H1 (cell line): ENCODE results near the gene TGFA. TPM values are rescaled to one million over a fixed set of nuclear protein-coding genes. Genes with fewer than 3 reads are reported as not detected.

Source experiments
- CTCF ChIA-PET: fragments of 300-600 bp; sonication (Branson Sonifier 250); formaldehyde crosslinking; loops from one replicate; lab custom pipeline; 2021; ENCODE audit not compliant: partially characterized antibody; lab: Charles Lee
- POLR2A ChIA-PET: fragments of 300-600 bp; sonication (Branson Sonifier 250); formaldehyde crosslinking; loops from one replicate; lab custom pipeline; 2021; ENCODE audit warnings: inconsistent platforms; ENCODE audit not compliant: partially characterized antibody; lab: Charles Lee
- DNase-seq, 2 experiments: peaks; one replicate each; pipeline versions ENCODE4 v3.0.0 to v3.0.0-alpha.2; 2010 to 2022; ENCODE audit warnings: low spot score in 2 of 2, low read depth in 1 of 2, mixed read lengths in 1 of 2
- FAIRE-seq: peaks from 2 replicates; lab custom pipeline; 2011; peaks lifted over from hg19 to GRCh38; lab: Jason Lieb, UNC
- H2AFZ ChIP-seq: 2 replicates; pipeline ENCODE4 v1.8.1; 2012; ENCODE audit warnings: low read length, inconsistent platforms
- H2AK5ac ChIP-seq: 2 replicates; pipeline ENCODE4 v1.6.1; 2013; ENCODE audit warnings: low read depth, low read length
- H2BK120ac ChIP-seq: replicated peaks from 2 replicates; pipeline ENCODE3; 2013; ENCODE audit warnings: low read depth, low read length, inconsistent platforms
- H2BK12ac ChIP-seq: 2 replicates; pipeline ENCODE4 v1.6.1; 2013; ENCODE audit warnings: low read depth, low read length
- H2BK15ac ChIP-seq: 2 replicates; pipeline ENCODE4 v1.6.1; 2013; ENCODE audit warnings: low read length
- H2BK20ac ChIP-seq: 2 replicates; pipeline ENCODE4 v1.6.1; 2013; ENCODE audit warnings: low read length
- H2BK5ac ChIP-seq: 2 replicates; pipeline ENCODE4 v1.6.1; 2013; ENCODE audit warnings: low read depth, low read length
- H3K14ac ChIP-seq: 2 replicates; pipeline ENCODE4 v1.6.1; 2013; ENCODE audit warnings: inconsistent platforms; ENCODE audit not compliant: insufficient read length
- H3K18ac ChIP-seq: 2 replicates; pipeline ENCODE4 v1.6.1; 2013; ENCODE audit warnings: low read length; ENCODE audit errors: extremely low read depth
- H3K23ac ChIP-seq: 2 replicates; pipeline ENCODE4 v1.6.1; 2013; ENCODE audit warnings: inconsistent platforms; ENCODE audit not compliant: insufficient read length
- H3K23me2 ChIP-seq: 2 replicates; pipeline ENCODE4 v1.6.1; 2013; ENCODE audit warnings: low read depth, low read length
- H3K27ac ChIP-seq: 2 replicates; pipeline ENCODE4 v1.6.1; 2011; ENCODE audit warnings: low read depth, low read length, inconsistent platforms
- H3K27me3 ChIP-seq, 4 experiments: replicated peaks in 1 of 4; 1 replicate in 1 of 4; 2 replicates in 3 of 4; pipeline versions ENCODE4 v1.6.1 to v1.8.1; 2011 to 2013; ENCODE audit warnings: low read length in 3 of 4, mild to moderate bottlenecking in 3 of 4, inconsistent platforms in 2 of 4, mixed read lengths in 2 of 4, moderate library complexity in 1 of 4; ENCODE audit not compliant: control insufficient read depth in 3 of 4, insufficient read depth in 3 of 4; ENCODE audit errors: extremely low read depth in 1 of 4
- H3K36me3 ChIP-seq, 4 experiments: 2 replicates each; pipeline versions ENCODE4 v1.6.1 to v1.8.1; 2011 to 2013; ENCODE audit warnings: mild to moderate bottlenecking in 4 of 4, low read length in 3 of 4, moderate library complexity in 2 of 4, control low read depth in 1 of 4, inconsistent platforms in 1 of 4; ENCODE audit not compliant: insufficient read depth in 4 of 4, control insufficient read depth in 2 of 4
- H3K4ac ChIP-seq: replicated peaks from 2 replicates; pipeline ENCODE3; 2013; ENCODE audit warnings: low read length, low read depth, mixed read lengths, inconsistent platforms; ENCODE audit not compliant: insufficient read length
- H3K4me1 ChIP-seq, 4 experiments: replicated peaks in 1 of 4; 1 replicate in 1 of 4; 2 replicates in 3 of 4; pipeline versions ENCODE4 v1.6.1 to v1.8.1; 2011 to 2013; ENCODE audit warnings: low read length in 3 of 4, inconsistent platforms in 2 of 4, mixed read lengths in 1 of 4; ENCODE audit not compliant: insufficient read depth in 4 of 4, control insufficient read depth in 3 of 4
- H3K4me2 ChIP-seq, 2 experiments: 2 replicates each; pipeline versions ENCODE4 v1.6.1 to v1.8.1; 2011 to 2013; ENCODE audit warnings: low read depth in 2 of 2, low read length in 2 of 2, control low read depth in 1 of 2, inconsistent platforms in 1 of 2, mild to moderate bottlenecking in 1 of 2; ENCODE audit not compliant: insufficient read depth in 1 of 2
- H3K4me3 ChIP-seq, 4 experiments: fragments of 200-600, 300-600 bp in 1 of 4; sonication (generic), shearing (Covaris generic), sonication (Bioruptor Twin) in 1 of 4; 2 replicates each; pipeline versions ENCODE4 v1.5.1 to v1.8.1; 2011 to 2016; ENCODE audit warnings: low read length in 4 of 4, low read depth in 3 of 4, control low read depth in 2 of 4, inconsistent platforms in 2 of 4, mild to moderate bottlenecking in 2 of 4, mixed read lengths in 1 of 4, moderate library complexity in 1 of 4; ENCODE audit not compliant: insufficient read depth in 2 of 4; ENCODE audit errors: extremely low read depth in 1 of 4
- H3K56ac ChIP-seq: replicated peaks from 2 replicates; pipeline ENCODE3; 2013; ENCODE audit warnings: low read depth, mild to moderate bottlenecking, mixed read lengths, low read length, inconsistent platforms; ENCODE audit not compliant: insufficient read length
- H3K79me1 ChIP-seq: 2 replicates; pipeline ENCODE4 v1.6.1; 2013; ENCODE audit warnings: low read depth, low read length, control low read depth
- H3K79me2 ChIP-seq, 2 experiments: 2 replicates each; pipeline versions ENCODE4 v1.6.1 to v1.8.1; 2012 to 2013; ENCODE audit warnings: low read length in 2 of 2, mild to moderate bottlenecking in 2 of 2, inconsistent platforms in 1 of 2; ENCODE audit not compliant: insufficient read depth in 2 of 2, control insufficient read depth in 1 of 2
- H3K9ac ChIP-seq, 4 experiments: replicated peaks in 1 of 4; 1 replicate in 1 of 4; 2 replicates in 3 of 4; pipeline versions ENCODE4 v1.6.1 to v1.8.1; 2011 to 2013; ENCODE audit warnings: low read depth in 3 of 4, low read length in 3 of 4, control low read depth in 2 of 4, mild to moderate bottlenecking in 2 of 4, moderate library complexity in 2 of 4, inconsistent platforms in 1 of 4; ENCODE audit errors: extremely low read depth in 1 of 4
- H3K9me3 ChIP-seq, 2 experiments: 2 replicates each; pipeline versions ENCODE4 v1.6.1 to v1.8.1; 2012 to 2013; ENCODE audit warnings: mild to moderate bottlenecking in 2 of 2, moderate library complexity in 2 of 2, control low read depth in 1 of 2, inconsistent platforms in 1 of 2, low read depth in 1 of 2, low read length in 1 of 2, mixed read lengths in 1 of 2; ENCODE audit not compliant: insufficient read depth in 2 of 2
- H4K20me1 ChIP-seq, 2 experiments: replicated peaks in 1 of 2; 2 replicates each; pipeline versions ENCODE3 to v1.8.1; 2011 to 2013; ENCODE audit warnings: inconsistent platforms in 2 of 2, low read length in 2 of 2, mild to moderate bottlenecking in 1 of 2; ENCODE audit not compliant: insufficient read depth in 2 of 2, control insufficient read depth in 1 of 2
- H4K5ac ChIP-seq: 2 replicates; pipeline ENCODE4 v1.6.1; 2013; ENCODE audit warnings: low read length, low read depth, mixed read lengths, inconsistent platforms; ENCODE audit not compliant: insufficient read length
- H4K8ac ChIP-seq: 2 replicates; pipeline ENCODE4 v1.8.0; 2013; ENCODE audit warnings: mild to moderate bottlenecking, moderate library complexity, low read length, inconsistent platforms; ENCODE audit not compliant: insufficient read depth; ENCODE audit errors: extremely low read depth
- H4K91ac ChIP-seq: replicated peaks from 2 replicates; pipeline ENCODE3; 2013; ENCODE audit warnings: low read length, mixed read lengths, inconsistent platforms; ENCODE audit not compliant: insufficient read length
- RAD21 ChIP-seq, 2 experiments: IDR thresholded peaks in 1 of 2; conservative IDR thresholded peaks in 1 of 2; 2 replicates each; pipeline ENCODE4 v1.6.1; 2011; ENCODE audit warnings: low read depth in 2 of 2, low read length in 2 of 2, improper control_type of control experiment in 1 of 2, inconsistent platforms in 1 of 2, mild to moderate bottlenecking in 1 of 2, moderate library complexity in 1 of 2
- WGBS, 2 experiments: shearing (Covaris generic) in 1 of 2; methylation state at CpG; one replicate each; pipeline versions ENCODE4 v1.1.6 to v1.1.7; 2013 to 2015; ENCODE audit warnings: low lambda C conversion rate in 2 of 2, mixed read lengths in 2 of 2, inconsistent platforms in 1 of 2, low coverage in 1 of 2, missing lambda C conversion rate in 1 of 2; ENCODE audit not compliant: insufficient replicate concordance in 2 of 2, insufficient coverage in 1 of 2, insufficient read length in 1 of 2; ENCODE audit errors: extremely low coverage in 1 of 2, missing lambda C conversion rate in 1 of 2; 5-methylcytosine and 5-hydroxymethylcytosine counted together
- polyA plus RNA-seq, 7 experiments: library from polyadenylated mRNA; depleted of rRNA in 3 of 7; stranded (reverse) in 5 of 7; unstranded in 2 of 7; fragments of >200 nt in 5 of 7; fragments of 200-250 nt in 2 of 7; gene quantifications; 1 replicate in 5 of 7; 2 replicates in 1 of 7; 4 replicates in 1 of 7; pipeline versions ENCODE4 v1.2.1 to v1.2.3, GENCODE V29; 2011 to 2013; ENCODE audit warnings: missing spikeins in 2 of 7, mixed read lengths in 2 of 7
- total RNA-seq: library from RNA; stranded (reverse); fragmentation: NEBNext Ultra II Directional; extraction: Animal tissue kit (Norgen Biotek cat#: 25700); gene quantifications from 2 replicates; pipeline ENCODE4 v1.2.1, GENCODE V29; 2021

TGFA gene
- total and polyA plus RNA-seq, 2 of the 8 experiments (the other 6 are each of a cell fraction or from before 2014, with no cell fraction given): 1.8 to 3.7 TPM

DNA sequence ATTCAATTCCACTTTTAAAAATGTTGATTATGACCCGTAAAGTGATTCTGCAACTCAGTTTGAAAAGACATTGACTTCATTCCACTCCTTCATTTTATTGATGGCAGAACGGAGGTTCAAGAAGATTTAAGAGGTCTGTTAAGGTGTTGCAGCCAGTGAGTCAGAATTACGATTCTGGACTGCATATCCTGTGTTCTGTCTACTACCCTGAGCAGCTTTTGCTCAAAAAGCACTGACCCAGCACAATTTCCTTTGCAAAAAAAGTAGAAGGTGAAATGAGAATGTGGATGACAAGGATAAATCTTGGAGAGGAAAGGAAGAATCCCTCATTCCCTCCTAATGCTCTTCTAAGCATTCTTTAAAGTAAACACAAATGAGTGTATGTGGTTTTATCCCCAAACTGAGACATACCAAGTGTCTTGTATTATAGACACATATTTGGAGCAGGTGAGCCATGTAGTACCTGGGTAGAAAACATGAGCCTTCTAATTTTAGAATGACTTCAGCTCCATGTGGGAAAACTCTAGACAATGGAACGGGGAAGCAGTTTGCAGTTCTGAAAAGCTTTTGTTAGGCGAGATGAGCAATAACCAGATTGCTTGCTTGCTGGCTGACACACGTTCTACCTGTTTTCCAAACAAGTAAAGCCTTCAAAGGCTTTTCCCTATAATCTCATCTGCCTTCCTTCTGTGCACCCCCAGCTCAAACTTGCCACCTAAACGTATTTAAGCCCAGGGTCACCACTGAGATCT lies 44.7 kb downstream of the TGFA start:
- Histone ChIP-seq H3K9me3 (no peaks in the 10 kb centered on the region), H3K9ac (no peak overlapping the region), H3K18ac (no peak overlapping the region), H2AK5ac (no peak overlapping the region), H4K91ac (no peak overlapping the region), H2BK15ac (no peak overlapping the region), H2BK5ac (no peak overlapping the region), H2BK20ac (no peak overlapping the region; the same call in 1 of the 2 replicates), H3K79me1 (no peaks in the 10 kb centered on the region), H3K23ac (no peak overlapping the region), H3K36me3 (no peaks in the 10 kb centered on the region), H3K27me3 (no peaks in the 10 kb centered on the region), H3K4me1 (peaks cover 0 to 13% (median 7%) of the 10 kb centered on the region in 4 experiments; a peak in 5 of 7 replicates), H3K4me3 (no peak overlapping the region), H3K14ac (no peak overlapping the region), H4K8ac (no peak overlapping the region), H2AFZ (no peak overlapping the region), H2BK12ac (no peak overlapping the region), H3K4ac (no peak overlapping the region), H2BK120ac (no peak overlapping the region), H3K27ac (no peak overlapping the region), H4K20me1 (no peaks in the 10 kb centered on the region), H3K4me2 (no peak overlapping the region), H3K79me2 (no peaks in the 10 kb centered on the region), H4K5ac (no peak overlapping the region), H3K56ac (no peak overlapping the region), H3K23me2 (no peaks in the 10 kb centered on the region)
- no peak for TF ChIP-seq RAD21 (IDR thresholded peaks at IDR 0.05 in 1 of 2, conservative IDR thresholded peaks at IDR 0.05 in 1 of 2; ENCODE audit: low read depth in 2 of 2, low read length in 2 of 2)
- ChIA-PET CTCF (interaction anchor here (0.6 to 1.8 kb wide), 4 partner anchors 8 to 109 kb away, joined by 3 to 5 read pairs (median 4); no protein-coding TSS in a partner anchor), POLR2A (no interaction called here)
- FAIRE-seq: no peak
- 77% methylated on average over 7 of the region's 7 CpGs; no CpG with 5 or more reads in 1 of the 2 experiments for WGBS, 2 experiments
- no peak for DNase-seq
